Stimulated activated CD4-positive, alpha-beta T cell treated with anti-CD3 and anti-CD28 coated beads, Interleukin-4, amount 100 ng/mL, for 48 hours (primary cell): ENCODE results near the gene COIL.
A peak's percentile ranks its signal among the peaks of the same experiment; 100 is the strongest.
"Not testable (repeated sequence)": the region's sequence is repeated elsewhere in the genome, so short reads cannot be mapped to it uniquely, and the experiment has no call there.

ENCODE experiments used
- DNase-seq, 2 donors: peaks; one replicate each; pipeline ENCODE4 v3.0.0-alpha.2; 2020; ENCODE audit warnings: low read depth in 2 of 2

The COIL gene

DNA sequence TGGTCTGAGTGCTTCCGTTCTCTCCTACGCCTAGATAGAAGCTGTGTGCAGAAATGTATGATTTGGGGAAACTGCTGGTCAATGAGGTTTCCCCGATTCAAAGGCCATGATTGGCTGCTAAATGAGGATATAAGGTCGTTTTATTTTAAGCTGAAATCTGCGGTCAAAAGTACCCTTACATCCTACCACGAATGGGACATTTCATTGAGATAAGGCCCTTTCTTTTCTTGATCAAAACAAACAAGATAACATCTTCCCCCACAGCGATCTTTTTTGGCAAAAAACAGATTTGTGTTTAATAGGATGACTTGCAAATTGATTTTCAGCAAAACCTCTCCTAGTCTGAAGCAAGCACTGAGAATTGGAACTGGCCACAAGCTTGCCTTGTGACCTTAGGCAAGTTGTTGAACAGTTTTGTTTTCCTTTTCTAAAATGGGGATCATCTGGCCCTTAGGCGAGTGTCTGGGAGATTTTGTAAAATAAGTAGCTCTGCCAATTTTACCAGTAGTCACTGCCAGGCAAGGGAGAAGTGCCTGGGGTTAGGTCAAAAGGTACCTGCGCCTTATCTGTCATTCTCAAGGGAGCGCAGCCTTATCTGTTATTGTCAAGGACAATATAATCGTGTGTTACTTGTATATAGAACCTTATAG is 17.7 kb upstream of the COIL start:
- DNase-seq = no peak

DNA sequence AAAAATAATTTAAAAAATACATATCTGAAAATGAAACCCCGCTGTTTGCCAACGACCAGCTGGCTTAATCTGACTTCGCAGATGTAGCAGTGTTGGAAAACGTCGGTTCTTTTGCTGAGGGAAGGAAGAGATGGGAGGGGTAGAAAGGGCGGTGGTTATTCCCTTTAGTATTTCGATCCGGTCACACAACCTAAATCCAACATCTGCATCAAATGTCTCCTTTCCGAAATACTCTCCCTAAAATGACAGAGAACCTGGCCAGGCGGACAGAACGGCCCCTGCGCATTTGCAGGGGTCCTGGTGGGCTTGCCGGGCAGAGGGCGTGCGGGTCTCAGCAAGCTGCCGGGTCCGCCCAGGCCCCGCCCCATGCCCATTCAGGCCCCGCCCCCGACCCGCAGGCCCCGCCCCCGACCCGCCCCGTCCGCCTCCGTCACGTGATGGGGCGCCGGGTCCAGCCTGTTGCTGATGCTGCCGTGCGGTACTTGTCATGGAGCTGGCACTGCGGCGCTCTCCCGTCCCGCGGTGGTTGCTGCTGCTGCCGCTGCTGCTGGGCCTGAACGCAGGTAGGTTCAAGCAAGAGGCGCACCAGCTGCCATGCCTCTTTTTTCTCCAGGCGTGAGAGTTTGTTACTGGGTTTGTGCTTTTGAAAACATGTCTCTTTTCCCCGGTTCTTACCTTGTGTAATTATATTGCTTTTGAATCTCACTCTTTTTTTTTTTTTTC is 17.0 kb upstream of the COIL start, which contains the start of gene SCPEP1:
TSS of gene SCPEP1 (plus strand) at position 459 of the 723 bp plus-strand sequence. CDS start at position 488, 29 bp downstream.
- DNase-seq = peak; percentile 72

DNA sequence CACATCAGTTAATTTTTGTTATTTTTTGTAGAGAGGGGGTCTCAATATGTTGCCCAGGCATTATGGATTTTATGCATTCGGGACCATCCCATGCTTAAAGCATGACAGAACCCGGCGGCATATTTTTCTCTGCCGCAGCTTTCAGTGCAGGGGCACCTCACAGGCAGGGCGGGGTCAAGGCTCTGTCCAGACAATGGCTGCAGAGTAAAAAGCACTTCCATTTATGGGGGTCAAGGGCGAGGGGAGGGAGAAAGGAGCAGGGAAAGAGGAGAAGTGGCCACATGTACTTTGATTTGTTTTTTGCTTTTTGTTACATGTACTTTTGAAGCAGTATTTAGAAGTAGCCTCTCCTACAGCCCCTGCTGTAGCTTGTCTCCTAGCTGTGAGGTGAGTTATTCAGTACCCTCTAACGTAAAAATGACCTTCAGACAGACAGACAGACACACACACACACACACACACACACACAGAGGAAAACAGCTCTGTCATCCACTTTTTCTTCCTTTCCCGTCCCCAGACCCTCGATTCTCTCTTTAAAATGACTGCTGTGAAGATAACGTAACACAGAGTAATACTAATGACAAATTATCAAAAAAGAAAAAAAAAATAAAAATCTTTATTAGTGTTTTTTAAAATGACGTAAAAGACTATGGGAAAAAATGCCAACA is 16.2 kb upstream of the COIL start:
- DNase-seq = no peak

DNA sequence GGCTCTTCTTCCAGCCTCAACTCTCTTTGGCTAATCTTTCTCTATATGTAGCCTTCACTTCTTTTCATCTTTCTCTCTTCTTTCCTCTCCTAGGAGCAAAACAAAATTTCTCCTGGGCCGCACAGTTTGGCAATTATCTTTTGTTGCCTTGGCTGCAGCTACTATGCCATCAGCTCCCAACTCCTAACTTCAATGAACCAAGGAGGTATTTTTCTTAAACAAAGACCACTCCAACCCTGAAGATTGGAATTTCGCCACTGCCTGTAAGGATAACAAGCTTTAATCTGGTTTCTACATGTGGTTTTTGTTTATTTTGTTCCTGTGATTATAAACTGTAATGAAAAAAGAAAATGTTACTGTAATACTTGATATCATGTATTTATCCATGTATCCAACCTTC is 14.8 kb upstream of the COIL start:
- no peak for DNase-seq

DNA sequence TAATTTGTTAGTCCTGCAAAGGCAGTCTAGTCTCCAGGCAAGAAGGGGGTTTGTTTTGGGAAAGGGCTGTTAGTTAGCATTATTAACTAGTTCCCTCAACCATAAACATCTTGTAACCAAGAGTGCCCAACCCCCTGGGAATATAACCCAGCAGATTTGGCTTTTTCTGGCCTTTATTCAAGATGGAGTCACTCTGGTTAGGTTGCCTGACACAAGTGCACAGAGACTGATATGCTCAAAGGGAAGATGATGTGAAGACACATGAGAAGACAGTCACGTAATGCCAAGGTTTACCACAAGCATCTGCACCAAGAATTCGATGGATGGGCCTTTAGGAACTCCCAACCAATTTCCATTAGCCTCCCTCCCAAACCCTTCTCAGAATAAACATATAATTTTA is 13.2 kb upstream of the COIL start:
- DNase-seq = no peak

DNA sequence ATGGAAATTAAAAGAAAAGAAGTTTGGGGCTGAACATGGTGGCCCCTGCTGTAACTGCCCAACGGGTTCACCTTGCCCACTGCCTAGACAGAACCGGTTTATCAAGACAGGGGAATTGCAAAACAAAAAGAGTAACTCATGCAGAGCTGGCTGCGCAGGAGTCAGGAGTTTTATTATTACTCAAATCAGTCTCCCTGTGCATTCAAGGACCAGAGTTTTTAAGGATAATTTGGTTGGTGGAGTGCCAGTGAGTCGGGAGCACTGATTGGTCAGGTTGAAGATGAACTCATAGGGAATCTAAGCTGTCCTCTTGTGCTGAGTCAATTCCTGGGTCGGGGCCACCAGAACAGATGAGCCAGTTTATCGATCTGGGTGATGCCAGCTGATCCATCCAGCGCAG is 12.7 kb upstream of the COIL start:
- no peak for DNase-seq

DNA sequence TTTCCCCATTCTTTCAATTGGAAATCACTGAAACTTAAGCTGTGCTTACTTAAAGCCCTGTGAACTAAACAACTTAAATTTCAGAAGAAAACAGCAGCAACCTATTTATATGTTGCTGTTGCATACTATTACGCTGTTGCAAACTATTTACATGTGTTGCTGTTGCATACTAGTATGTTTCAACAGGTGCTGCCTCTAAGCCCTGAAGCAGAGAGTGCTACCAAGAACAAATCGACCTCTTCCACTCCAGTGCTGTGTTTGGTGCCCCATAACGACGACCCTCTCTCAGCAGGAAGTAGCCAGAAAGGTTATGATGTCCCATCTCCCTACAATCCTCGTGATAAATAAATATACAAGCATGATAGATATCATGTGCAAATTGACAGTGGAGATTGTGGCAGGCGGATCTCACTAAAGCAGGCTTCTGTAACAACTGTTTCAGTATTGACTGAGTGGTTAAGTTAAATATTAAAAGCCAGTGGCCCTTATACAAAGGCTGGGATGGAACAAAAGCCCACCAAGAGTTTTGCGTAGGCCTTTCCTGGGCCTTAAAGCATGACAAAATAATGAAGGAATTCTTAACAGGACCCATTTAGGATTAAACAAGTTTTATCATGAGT is 11.4 kb upstream of the COIL start:
- no peak for DNase-seq

DNA sequence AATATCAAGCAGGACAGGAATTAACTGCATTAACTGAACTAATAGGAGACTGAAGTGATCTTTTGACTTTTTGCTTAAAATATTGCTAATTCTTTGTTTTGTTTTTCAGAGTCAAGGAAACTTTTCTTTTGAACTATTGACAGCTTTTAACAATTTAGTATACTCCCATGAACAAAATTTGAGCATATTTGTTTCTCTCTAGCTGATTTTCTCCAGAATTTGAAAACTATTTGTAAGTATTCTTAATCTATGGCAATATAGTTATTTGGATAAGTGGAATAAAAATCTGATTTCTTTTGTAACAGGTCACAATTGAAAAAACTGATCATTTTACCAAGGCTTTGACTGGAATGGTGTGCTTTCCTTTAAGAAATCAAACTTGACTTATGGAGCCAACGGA is 10.1 kb upstream of the COIL start:
- no peak for DNase-seq

DNA sequence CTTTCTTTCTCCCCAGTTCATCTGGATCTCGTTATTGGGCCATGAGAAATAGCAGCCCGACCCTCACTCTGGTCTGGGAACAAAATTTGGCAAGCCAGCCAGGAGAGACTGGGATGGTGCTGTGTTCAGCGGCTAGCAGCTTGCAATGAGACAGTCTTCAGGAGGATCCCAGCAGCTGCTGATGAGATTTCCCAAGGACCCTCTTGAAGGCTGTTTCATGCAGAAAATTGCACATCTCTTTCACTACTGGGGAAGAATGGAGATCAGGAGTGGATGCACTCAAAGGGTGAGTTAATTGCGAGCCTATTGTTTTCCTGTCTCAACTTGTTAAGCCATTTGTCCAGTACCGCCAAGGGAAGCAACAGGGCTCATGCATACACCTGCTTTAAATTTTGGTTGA is 5.5 kb upstream of the COIL start:
- DNase-seq = no peak

DNA sequence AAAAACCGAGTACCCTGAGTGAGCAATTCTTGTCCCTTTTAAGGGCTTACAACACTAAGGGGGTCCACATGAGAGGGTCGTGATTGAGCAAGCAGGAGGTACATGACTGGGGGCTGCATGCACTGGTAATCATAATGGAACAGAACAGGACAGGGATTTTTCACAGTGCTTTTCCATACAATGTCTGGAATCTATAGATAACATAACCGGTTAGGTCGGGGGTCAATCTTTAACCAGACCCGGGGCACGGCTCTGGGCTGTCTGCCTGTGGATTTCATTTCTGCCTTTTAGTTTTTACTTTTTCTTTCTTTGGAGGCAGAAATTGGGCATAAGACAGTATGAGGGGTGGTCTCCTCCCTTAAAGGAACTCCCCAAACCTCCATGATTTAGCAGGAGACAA is 4.8 kb upstream of the COIL start:
- DNase-seq = not testable (repeated sequence)

DNA sequence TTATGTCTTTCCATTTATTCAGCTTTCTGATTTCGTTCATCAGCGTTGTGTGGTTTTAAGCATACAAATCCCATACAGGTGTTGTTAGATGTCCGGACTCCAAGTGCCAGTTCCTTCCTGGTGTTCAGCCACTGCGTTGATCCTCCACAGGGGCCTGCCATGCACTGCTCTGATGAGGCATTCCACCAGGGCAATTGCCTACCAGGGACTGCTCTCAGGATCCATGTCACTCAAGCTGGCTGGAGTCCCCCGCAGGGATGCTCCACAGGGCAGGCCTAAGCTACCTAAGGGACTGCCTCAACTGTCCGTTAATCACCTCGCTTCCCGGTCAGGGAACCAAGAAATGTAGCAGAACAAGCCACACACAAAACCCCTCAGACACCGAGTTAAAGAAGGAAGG is 4.4 kb upstream of the COIL start:
- DNase-seq = not testable (repeated sequence)

DNA sequence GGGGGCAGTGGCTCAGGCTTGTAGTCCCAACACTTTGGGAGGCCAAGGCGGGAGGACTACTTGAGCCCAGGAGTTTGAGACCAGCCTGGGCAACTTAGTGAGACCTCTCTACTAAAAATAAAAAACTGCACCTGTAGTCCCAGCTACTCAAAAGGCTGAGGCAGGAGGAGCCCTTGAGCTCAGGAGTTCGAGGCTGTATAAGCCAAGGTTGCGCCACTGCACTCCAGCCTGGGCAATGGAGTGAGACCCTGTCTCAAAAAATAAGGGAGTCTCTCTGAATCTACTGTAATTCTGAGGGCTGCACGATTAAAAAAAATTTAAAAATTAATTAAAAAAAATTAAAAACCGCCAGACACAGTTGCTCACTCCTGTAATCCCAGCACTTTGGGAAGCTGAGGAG is 3.9 kb downstream of the COIL start:
- DNase-seq = no peak

DNA sequence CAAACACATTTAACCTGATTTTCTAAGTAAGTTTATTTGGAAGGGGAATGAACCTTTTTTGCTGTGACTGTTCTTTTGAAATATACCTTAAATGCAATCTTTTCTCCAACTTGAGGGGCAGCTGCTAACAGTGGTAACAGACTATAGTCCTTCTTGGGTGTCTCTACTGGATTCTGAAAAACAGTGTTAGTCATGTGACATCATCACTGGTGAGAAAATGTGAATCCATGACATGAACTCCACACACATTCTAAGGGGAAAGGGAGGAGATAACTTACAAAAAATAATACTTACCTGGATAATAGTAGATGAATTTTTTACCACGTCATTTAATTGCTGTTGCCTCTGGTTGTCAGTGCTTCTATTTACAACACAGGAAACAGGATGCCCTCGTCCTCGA is 11.3 kb downstream of the COIL start:
- no peak for DNase-seq

DNA sequence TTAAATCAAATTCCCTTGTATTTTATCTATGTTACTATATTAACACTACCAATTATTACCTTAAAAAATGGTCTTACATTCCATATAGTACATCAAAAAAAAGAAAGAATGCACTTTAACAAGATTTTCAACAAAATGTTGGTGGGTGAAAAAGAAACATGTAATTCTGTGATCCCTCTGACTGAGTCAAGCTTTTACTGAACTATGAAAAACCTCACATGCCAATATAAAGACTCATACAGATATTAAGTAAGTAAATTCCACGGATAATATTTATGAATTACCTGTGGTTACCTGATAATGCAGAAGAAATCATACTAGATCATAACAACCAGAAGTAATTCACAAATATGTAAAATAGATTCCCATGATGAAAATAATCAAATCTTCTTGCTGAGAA is 12.4 kb downstream of the COIL start:
- DNase-seq = no peak

DNA sequence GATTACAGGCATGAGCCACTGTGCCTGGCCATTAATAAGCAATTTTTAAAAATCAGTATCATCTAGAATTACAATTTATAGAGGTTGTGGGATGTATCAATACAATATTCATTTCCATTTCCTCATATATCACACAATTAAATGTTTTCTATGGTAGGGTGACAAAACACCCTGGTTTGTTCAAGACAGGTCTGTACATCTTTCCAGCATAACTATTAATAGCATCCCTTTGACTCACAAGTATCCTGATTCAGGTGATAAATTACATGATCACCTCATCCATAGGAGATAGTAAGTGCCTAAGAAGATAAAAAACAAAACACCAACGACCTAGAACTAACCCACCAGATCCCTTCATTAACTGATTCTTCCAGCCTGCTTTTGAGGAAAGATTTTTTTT is 13.1 kb downstream of the COIL start:
- DNase-seq = no peak

DNA sequence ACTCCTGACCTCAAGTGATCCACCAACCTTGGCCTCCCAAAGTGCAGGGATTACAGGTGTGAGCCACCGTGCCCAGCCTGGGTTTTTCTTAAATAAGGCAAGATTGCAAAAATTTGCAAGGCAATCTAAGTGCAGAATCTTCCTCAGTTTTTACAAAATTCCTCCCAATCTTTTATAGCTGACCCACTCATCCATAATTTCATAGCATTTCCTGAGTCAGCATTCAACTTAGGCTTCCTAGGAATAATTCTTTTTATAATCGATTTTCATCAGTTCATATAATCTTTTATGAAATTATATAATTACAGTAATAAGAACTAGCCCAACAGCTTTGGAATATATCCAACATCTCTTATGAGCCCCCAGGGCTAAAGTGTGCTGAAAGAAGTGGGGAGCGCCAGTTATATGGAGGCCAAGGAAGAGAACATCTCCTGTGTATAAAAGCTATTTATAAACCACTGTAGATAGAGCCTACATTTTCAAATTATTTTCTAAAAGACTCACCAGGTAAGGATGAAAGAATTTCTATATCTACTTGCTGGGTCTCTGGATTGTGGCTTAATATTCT is 14.8 kb downstream of the COIL start:
- no peak for DNase-seq

DNA sequence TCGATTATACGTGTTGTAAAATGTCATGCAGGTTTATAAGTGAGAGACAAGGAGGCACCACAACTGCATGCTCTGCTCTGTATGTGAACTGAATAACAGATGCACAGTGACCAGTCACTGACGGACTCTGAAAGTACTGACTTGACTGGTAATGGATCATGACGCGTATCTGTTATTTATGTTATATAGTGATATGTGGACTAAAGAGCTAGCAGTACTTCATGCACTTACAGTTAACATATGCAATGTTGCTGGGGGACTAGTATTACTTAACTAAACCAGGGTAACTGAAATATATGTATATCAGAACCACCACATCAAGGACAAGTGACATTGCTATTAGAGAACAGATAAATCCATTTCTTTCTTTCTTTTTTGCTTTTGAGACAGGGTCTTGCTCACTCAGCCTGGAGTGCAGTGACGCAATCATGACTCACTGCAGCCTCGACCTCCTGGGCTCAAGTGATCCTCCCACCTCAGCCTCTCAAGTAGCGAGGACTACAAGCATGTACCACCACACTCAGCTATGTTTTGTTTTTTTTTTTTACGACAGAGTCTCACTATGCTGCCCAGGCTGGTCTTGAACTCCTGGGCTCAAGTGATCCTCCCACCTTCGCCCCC is 17.2 kb downstream of the COIL start:
- no peak for DNase-seq

DNA sequence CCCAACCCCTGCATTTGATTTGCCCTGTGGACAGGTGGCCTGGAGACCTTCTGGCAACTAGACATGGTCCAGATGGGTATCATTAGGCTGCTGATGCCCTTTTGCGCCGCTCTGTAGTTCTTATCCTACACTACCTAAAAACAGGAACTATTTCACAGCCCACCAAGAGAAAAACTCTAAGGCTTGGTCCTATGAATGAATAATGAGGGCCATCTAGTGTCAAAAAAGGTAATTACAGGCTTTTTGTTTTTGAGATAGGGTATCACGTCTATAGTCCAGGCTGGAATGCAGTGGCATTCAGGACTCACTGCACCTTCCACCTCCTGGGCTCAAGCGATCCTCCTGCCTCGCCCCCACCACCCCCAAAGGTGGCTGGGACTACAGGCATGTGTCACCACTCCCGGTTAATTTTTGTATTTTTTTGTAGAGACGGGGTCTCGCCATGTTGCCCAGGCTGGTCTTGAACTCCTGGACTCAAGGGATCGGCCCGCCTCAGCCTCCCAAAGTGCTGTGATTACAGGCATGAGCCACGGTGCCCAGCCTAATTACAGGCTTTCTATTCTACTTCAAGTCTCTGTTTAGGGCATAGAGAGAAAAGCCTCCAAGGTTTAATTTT is 20.9 kb downstream of the COIL start:
- DNase-seq = no peak

DNA sequence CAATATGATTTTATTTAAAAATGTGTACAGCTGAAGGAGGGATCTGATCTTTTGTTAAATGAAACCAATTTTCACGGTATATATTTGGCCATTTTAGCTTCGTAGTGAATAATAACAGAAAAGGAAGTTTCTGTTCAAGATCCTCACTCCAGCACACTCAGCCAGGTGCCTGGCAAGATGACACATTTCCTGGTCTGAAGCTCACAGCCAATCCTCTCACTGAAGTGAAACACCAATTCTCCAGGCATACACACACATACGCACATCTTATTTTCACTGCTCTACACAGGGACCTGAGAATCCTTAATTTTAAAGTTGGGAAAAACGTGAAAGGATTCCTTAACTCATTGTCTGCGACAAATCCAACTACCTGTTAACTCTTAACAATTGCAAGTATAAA is 22.6 kb downstream of the COIL start:
- not testable (repeated sequence) for DNase-seq

DNA sequence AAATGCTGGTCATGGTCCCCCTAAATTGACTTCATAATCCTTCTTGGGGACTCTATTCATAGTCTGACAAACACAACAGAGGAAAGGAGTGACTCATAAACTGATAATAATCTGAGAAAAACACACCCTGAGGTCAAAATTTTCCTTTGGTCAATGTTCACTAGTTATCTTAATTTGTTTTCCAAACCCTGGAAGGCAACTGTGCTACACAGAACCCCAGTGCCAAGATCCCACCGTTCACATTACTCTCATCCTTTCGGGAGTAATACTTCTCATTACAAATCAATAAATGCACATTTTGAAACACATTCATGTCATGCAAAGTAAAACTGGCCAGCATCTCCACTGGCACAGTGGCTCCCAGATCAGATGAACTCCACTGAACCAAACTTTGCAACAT is 23.2 kb downstream of the COIL start:
- no peak for DNase-seq

DNA sequence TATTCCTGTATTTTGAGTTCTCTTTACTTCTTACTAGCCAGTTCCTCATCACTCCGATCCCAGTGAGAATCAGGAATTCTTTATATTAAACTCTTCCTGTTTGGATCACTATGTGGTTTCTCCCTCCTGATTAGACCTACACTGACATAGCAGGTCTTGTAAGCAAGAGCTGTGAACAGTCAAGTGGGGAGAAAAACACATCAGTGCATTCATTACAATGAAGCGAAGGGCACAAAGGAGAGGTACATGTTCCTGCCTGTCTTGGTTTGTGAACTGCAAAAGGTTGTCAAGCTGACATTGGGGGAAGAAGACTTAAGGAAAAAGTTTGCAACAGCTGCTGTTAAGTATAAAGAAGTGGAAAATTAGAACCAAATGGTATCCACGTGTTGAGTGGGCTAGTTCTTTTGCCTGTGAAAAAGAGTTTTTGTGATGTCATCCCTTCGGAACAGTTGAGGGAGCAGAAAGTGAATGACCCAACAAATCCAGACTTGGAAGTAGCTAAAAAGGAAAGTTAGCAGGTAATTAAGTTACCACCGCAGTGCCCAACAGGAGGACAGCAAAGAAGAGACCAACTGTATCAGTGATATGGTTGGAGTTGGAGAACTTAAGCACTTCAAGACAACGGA is 24.0 kb downstream of the COIL start:
- DNase-seq = no peak
